ENCODE measurements around the gene DCAF15.
A peak's percentile ranks its signal among the peaks of the same experiment; 100 is the strongest.

DCAF15 gene

GRCh38 chr19:13956365-13956744 lies 4.0 kb downstream of the DCAF15 start:
- DNase-seq (ENCODE audit: low spot score), result no peak
- TF ChIP-seq CTCF (IDR thresholded peaks at IDR 0.05; ENCODE audit: extremely low read depth, missing control alignments), result no peak

GRCh38 chr19:13957051-13957450 lies 4.7 kb downstream of the DCAF15 start:
- DNase-seq (ENCODE audit: low spot score), result no peak
- TF ChIP-seq CTCF (IDR thresholded peaks at IDR 0.05; ENCODE audit: extremely low read depth, missing control alignments), result no peak

- DNase-seq (ENCODE audit: low spot score), result no peak
- TF ChIP-seq CTCF (IDR thresholded peaks at IDR 0.05; ENCODE audit: extremely low read depth, missing control alignments), result no peak
Observed at GRCh38 chr19:13958043-13958442, 5.7 kb downstream of the DCAF15 start.

GRCh38 chr19:13959141-13959961 lies 7.0 kb downstream of the DCAF15 start:
- DNase-seq (ENCODE audit: low spot score), result no peak
- TF ChIP-seq CTCF (IDR thresholded peaks at IDR 0.05; ENCODE audit: extremely low read depth, missing control alignments), result no peak

- peak; percentile 70 for DNase-seq (ENCODE audit: low spot score)
- no peak for TF ChIP-seq CTCF (IDR thresholded peaks at IDR 0.05; ENCODE audit: extremely low read depth, missing control alignments)
Observed at GRCh38 chr19:13959962-13960862, 7.9 kb downstream of the DCAF15 start.

- TF ChIP-seq CTCF (IDR thresholded peaks at IDR 0.05; ENCODE audit: extremely low read depth, missing control alignments), result no peak
Observed at GRCh38 chr19:13960863-13961784, 8.8 kb downstream of the DCAF15 start.

More at GRCh38 chr19:13960863-13961784, 8.8 kb downstream of the DCAF15 start:
- DNase-seq (ENCODE audit: low spot score), result no peak

Data from GM20000 (cell line).